ENCODE data around the gene PRSS1.

The PRSS1 gene

GRCh38 chr7:142796501-142797390, 47.5 kb downstream of the PRSS1 start:
- no peak for DNase-seq

- no peak for DNase-seq
Observed at GRCh38 chr7:142797391-142798377, 48.4 kb downstream of the PRSS1 start.

GRCh38 chr7:142798451-142799436, 49.5 kb downstream of the PRSS1 start:
- no peak for DNase-seq

- DNase-seq = no peak
Observed at GRCh38 chr7:142799437-142799835, 50.2 kb downstream of the PRSS1 start.

- no peak for DNase-seq
Observed at GRCh38 chr7:142800088-142800487, 50.8 kb downstream of the PRSS1 start.

- DNase-seq = no peak
Observed at GRCh38 chr7:142800699-142801260, 51.5 kb downstream of the PRSS1 start.

- no peak for DNase-seq
Observed at GRCh38 chr7:142801601-142802295, 52.5 kb downstream of the PRSS1 start.

- no peak for DNase-seq
Observed at GRCh38 chr7:142802301-142802700, 53.0 kb downstream of the PRSS1 start.

Measured in HCEC 1CT (cell line).